HFF-Myc (cell line): ENCODE measurements around the gene EPB41L2.

ENCODE experiments used
- DNase-seq: peaks from one replicate; pipeline ENCODE4 v3.0.0-alpha.2; 2011; ENCODE audit warnings: low read depth; ENCODE audit errors: extremely low read depth
- H3K4me3 ChIP-seq: replicated peaks from 2 replicates; pipeline ENCODE4 v1.5.1; 2011; ENCODE audit warnings: low read depth, mild to moderate bottlenecking, control low read depth, low read length
- TF ChIP-seq, protein P1 (sequence below): IDR thresholded peaks from 2 replicates; pipeline ENCODE4 v1.5.1; 2012; ENCODE audit warnings: mild to moderate bottlenecking, low read depth, low read length, control low read depth; ENCODE audit errors: missing control alignments

Gene EPB41L2

DNA sequence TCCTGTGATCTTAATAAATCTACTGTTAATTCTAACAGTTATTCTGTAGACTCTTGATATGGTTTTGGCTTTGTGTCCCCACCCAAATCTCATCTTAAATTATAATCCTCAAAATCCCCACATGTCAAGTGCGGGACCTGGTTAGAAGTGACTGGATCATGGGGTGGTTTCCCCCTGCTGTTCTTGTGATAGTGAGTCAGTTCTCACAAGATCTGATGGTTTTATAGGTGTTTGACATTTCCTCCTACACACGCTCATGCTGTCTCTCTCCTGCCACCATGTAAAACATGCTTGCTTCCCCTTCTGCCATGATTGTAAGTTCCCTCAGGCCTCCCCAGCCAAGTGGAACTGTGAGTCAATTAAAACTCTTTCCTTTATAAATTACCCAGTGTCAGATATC, 10.5 kb upstream of the EPB41L2 start:
- H3K4me3 ChIP-seq: no peak overlapping the region
- DNase-seq: no peak
- TF ChIP-seq, protein P1, sequence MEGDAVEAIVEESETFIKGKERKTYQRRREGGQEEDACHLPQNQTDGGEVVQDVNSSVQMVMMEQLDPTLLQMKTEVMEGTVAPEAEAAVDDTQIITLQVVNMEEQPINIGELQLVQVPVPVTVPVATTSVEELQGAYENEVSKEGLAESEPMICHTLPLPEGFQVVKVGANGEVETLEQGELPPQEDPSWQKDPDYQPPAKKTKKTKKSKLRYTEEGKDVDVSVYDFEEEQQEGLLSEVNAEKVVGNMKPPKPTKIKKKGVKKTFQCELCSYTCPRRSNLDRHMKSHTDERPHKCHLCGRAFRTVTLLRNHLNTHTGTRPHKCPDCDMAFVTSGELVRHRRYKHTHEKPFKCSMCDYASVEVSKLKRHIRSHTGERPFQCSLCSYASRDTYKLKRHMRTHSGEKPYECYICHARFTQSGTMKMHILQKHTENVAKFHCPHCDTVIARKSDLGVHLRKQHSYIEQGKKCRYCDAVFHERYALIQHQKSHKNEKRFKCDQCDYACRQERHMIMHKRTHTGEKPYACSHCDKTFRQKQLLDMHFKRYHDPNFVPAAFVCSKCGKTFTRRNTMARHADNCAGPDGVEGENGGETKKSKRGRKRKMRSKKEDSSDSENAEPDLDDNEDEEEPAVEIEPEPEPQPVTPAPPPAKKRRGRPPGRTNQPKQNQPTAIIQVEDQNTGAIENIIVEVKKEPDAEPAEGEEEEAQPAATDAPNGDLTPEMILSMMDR: no peak

DNA sequence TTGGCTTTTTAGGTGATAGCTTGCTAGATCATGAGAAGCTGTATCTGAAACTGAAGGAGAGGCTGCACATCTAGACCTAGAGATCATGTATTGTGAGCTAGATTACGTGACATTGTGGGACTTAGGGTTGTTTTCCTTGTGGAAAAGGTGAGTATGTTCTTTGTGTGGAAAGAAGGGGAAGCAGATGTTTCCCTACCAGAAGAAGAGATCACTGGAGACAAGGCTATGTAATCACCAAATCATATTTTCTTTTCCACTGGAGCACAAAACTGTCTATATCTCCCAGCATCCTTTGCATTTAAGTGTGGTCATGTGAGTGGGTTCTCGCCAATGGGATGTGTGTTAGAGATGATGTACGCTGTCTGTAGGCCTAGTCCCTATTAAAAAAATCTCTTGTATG, 7.0 kb upstream of the EPB41L2 start:
- TF ChIP-seq, protein P1: no peak
- DNase-seq: no peak
- no peak overlapping the region for H3K4me3 ChIP-seq

DNA sequence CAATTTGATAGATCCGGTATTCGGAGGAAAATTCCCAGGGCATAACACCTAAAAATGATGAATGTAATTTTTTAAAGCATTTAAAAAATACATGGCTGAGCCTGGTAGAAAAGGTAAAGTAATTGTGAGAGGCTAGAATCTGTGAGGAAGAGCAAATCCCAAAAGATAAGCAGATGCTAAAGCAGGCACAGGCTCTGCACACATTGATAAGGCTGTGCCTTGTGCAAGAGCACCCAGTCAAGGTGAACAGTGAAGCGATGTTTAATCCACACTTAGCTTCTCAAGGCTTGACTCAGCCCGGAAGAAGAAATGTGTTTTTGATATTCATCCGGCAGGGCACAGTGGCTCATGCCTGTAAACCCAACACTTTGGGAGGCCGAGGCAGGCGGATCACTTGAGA, 5.1 kb upstream of the EPB41L2 start:
- no peak for DNase-seq
- TF ChIP-seq, protein P1: no peak
- H3K4me3 ChIP-seq: no peak overlapping the region

DNA sequence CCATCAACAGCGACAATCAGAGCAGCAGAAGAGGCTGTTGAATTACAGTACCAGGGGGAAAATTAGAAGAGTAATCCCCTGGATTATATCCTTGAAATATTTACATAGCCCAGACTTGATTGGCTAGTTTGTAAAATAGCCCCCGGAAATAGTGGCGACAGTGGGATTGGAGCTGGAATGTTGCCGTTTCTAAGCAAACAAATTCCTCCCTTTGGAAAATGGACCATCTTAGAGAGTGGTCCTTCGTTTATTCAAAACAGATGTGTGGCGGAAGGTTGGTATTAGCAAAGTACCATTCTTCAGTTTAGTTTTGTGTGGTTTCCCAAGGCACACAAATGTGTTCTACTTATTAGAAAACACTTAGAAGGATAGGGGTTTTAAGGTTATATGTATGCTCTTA, 4.5 kb upstream of the EPB41L2 start:
- H3K4me3 ChIP-seq: no peak overlapping the region
- no peak for DNase-seq
- TF ChIP-seq, protein P1: no peak

DNA sequence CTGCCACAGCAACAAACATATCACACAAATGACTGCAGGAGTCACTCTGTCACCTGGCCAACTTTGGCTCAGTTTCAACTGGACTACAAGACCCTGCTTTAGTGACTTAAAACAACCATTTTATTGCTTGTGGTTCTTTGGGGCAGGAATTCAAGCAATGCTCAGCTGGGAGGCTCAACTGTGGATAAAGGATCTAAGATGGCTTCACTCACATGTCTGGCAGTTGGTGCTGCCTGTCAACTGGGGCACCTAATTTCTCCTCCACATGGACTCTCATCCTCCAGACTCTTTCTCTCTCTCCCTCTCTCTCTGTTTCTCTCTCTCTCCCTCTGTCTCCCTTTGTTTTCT, 2.8 kb upstream of the EPB41L2 start:
- TF ChIP-seq, protein P1: no peak
- no peak for DNase-seq
- no peak overlapping the region for H3K4me3 ChIP-seq

DNA sequence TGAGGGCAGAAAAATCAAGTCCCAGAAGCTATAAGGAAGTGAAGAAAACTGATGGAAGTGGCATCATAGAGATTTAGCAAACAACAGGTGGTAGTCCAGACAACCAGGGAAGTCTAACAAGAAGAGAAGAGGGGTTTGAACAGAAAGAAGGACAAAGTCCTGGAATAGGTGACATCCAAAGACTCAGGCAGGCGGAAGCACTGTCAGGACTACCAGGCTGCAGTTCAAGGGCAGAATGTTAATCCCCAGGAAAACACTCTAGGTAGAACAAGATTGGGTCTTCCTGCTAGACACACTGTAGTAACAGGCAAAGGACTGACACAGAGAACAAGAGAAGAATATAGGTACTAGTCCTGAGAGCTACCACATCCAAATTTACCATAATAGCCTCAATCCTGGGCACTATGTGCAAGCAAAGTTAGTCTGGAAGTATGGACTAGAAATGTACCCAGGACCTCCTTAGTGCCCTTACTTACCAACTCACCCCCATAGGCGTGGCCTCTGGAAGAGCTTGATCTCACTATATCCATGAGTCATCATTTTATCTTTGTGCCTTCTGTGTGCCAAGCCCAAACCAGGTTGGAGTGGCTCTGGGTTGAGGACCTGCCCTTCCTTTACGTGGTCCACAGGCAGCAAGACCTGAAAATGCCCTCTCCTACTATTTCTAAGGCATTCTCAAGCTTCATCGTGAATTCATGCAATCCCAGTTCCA, 2.2 kb upstream of the EPB41L2 start:
- no peak for DNase-seq
- TF ChIP-seq, protein P1: no peak
- no peak overlapping the region for H3K4me3 ChIP-seq

DNA sequence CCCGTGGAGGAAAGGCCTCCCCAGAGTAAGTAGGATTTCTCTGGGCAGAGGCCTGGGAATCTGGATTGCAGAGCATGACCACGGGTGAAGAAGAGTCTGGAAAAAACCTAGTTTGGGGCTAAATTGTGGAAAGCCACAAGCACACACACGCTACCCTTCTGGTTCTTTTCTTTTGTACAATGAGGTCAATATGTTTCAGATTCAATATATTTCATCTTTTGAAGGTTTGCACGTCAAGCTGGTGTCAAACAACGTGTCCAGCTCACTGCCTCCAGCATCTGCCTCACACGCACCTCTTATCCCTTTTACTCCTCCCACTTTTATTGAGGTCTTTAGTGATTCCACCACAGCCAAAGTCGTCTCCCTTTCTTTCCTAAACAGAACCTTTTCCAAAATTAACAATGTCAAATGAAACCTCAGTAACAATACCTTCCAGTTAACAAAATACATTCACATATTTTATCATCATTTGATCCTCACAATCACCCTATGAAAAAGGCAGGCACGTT, 773 bp upstream of the EPB41L2 start:
- peak overlapping the region; percentile 82 for H3K4me3 ChIP-seq
- TF ChIP-seq, protein P1: no peak
- no peak for DNase-seq
